HG02943 (cell line): ENCODE results near the gene PNKD.

Source experiments
- ATAC-seq: cut with Tn5 transposase; IDR thresholded peaks from one replicate; pipeline ENCODE4 v1.9.1; 2021; ENCODE audit warnings: mild to moderate bottlenecking, low read depth, moderate library complexity; ENCODE audit not compliant: unreplicated experiment

The PNKD gene

GRCh38 chr2:218392891-218393462, 122.7 kb downstream of the PNKD start:
- ATAC-seq = no peak

DNA sequence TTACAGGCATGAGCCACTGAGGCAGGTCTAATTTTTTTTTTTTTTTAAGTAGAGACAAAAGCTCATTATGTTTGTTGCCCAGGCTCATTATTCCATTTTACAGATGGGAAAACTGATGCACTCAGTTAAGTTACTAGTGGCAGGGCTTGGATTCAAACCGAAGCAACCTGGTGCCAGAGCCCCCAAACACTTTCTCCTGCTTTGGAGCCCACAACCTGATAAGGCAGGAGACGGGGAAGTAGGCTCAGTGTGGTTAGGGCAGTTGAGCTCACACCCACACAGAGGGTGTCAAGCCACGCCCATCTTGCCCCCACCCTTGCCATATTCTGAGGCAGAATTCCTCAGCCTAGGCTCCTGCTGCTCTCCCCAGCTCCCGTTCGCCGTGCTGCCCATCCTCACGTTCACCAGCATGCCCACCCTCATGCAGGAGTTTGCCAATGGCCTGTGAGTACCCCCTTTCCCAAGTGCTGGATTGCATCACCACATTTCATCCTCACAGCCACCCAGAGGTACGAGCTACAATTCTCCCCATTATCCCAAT, 123.5 kb downstream of the PNKD start:
- ATAC-seq = no peak

GRCh38 chr2:218394298-218395089, 124.2 kb downstream of the PNKD start:
- ATAC-seq = no peak

- no peak for ATAC-seq
Observed at GRCh38 chr2:218395090-218395444, 124.7 kb downstream of the PNKD start.

- ATAC-seq = no peak
Observed at GRCh38 chr2:218395456-218395825, 125.1 kb downstream of the PNKD start.

GRCh38 chr2:218395826-218396687, 125.7 kb downstream of the PNKD start:
- peak; percentile 36 for ATAC-seq
